Dendritic cell treated with granulocyte-macrophage colony-stimulating factor and Interleukin-4, amounts not matched to agents 40 ng/mL and 50 ng/mL, for 4 days (primary cell): ENCODE data around the gene MARS1.
A peak's percentile ranks its signal among the peaks of the same experiment; 100 is the strongest.

Source experiments
- H3K27ac Mint-ChIP-seq: one replicate; pipeline ENCODE4 v1.8.0; 2022; ENCODE audit warnings: mild to moderate bottlenecking, mixed read lengths
- H3K27me3 Mint-ChIP-seq: one replicate; pipeline ENCODE4 v1.8.0; 2022; ENCODE audit warnings: mild to moderate bottlenecking, mixed read lengths
- H3K36me3 Mint-ChIP-seq: one replicate; pipeline ENCODE4 v1.8.0; 2022; ENCODE audit warnings: low read depth, mixed read lengths
- H3K4me1 Mint-ChIP-seq: one replicate; pipeline ENCODE4 v1.8.0; 2022; ENCODE audit warnings: low read depth, mixed read lengths
- H3K4me3 Mint-ChIP-seq: one replicate; pipeline ENCODE4 v1.8.0; 2022; ENCODE audit warnings: mild to moderate bottlenecking, moderate library complexity, mixed read lengths
- H3K9me3 Mint-ChIP-seq: one replicate; pipeline ENCODE4 v1.8.0; 2022; ENCODE audit warnings: mixed read lengths
- intact Hi-C: fragments of 100-400 bp; cut with micrococcal nuclease; formaldehyde crosslinking; loops from one replicate; pipeline ENCODE4 v1.15.0; 2022

MARS1 gene

DNA sequence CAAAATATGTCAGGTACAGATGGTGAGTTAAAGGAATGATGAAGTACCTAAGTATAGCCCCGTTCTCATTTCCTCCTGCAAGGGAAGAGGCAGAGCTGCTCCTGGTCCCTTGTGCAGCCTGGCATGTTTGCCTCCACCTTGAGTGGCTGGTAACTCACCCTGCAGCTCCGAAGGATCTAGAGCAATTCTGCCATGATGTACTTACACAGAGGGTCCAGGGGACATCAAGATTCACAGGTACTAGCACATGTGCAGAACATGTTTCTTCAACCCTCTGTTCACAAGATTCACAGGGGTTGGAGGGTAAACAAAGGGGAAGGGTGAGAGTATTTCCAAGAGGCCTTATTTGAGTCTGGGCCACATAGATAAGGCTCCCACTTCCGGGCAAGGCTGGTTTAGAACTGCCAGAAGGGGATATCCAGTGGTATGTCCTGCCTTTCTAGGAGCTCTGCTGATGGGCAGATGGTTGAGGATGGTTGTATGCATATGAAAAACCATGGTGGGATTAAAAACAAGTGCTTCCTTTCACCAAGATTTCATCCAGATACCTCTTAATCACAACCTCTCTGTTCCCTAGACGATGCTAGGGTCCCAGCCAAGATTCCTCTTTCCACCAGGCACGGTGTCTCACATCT is 51.4 kb downstream of the MARS1 start:
- intact Hi-C loops: no loop called here
- Mint-ChIP-seq H3K4me1 (peaks cover 11% of the 10 kb centered on the region), H3K27me3 (no peaks in the 10 kb centered on the region), H3K4me3 (no peak overlapping the region), H3K9me3 (no peaks in the 10 kb centered on the region), H3K36me3 (peaks cover 92% of the 10 kb centered on the region), H3K27ac (no peak overlapping the region)

DNA sequence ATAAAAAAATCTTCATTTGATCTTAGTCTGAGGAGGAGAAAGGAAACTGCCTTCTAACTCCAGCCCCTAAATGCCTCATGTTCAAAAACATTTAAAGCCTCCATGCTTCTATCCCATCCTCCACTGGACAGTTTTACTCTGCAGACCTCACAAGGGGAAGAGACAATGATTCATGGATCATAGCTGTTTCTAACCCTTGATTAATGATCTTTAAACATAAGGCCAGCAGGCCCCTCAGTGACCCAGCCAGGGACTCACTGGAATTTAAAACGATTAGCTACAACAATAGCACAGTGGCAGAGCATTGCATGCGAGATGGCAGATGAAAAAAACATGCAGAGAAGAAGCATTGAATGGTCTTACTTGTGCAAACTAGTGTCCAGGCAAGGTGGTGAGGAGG is 53.1 kb downstream of the MARS1 start:
- Mint-ChIP-seq H3K4me1 (peaks cover 25% of the 10 kb centered on the region), H3K4me3 (no peak overlapping the region), H3K36me3 (peaks cover 85% of the 10 kb centered on the region), H3K27me3 (no peaks in the 10 kb centered on the region), H3K9me3 (no peaks in the 10 kb centered on the region), H3K27ac (no peak overlapping the region)
- intact Hi-C loops: no loop called here

DNA sequence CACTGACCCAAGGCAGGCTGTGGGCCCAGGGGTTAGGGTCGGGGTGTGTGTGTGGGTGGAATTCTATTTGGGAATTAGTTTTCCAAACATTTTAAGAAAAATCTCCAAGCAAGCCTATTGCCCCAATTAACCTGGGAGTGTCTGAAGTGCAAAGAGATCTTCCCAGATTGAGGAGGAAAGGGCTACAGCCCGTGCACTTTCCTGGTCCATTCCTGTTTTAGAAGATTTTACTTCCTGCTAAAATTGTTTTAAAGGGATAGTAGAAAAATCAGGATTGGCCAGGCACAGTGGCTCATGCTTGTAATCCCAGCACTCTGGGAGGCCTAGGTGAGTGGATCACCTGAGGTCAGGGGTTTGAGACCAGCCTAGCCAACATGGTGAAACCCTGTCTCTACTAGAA is 53.8 kb downstream of the MARS1 start:
- peaks cover 84% of the 10 kb centered on the region for H3K36me3 Mint-ChIP-seq
- H3K4me3 Mint-ChIP-seq: no peak overlapping the region
- intact Hi-C loops: no loop called here
- peaks cover 31% of the 10 kb centered on the region for H3K4me1 Mint-ChIP-seq
- no peak overlapping the region for H3K27ac Mint-ChIP-seq
- no peaks in the 10 kb centered on the region for H3K9me3 Mint-ChIP-seq
- H3K27me3 Mint-ChIP-seq: no peaks in the 10 kb centered on the region

DNA sequence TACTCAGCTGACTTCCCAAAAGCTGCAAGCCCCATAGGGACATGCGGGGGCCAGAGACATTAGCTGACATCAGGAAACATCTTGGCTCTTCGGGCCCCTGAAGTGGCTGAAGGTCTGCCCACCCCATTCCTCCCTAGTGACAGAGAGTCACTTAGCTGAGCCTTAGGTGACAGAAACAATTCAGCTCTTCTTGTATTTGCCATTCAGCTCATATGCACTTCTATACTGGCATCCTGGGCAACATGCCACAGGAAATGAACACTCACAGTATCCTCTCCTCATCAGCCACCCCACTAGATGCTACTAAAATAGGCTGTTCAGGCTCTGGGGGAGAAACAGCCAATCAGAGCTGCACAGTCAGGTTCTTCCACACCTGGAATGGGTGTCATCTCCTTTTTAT is 55.7 kb downstream of the MARS1 start:
- H3K4me3 Mint-ChIP-seq: no peak overlapping the region
- no peaks in the 10 kb centered on the region for H3K9me3 Mint-ChIP-seq
- peaks cover 69% of the 10 kb centered on the region for H3K36me3 Mint-ChIP-seq
- intact Hi-C loops: no loop called here
- peaks cover 40% of the 10 kb centered on the region for H3K4me1 Mint-ChIP-seq
- peaks cover 4% of the 10 kb centered on the region for H3K27me3 Mint-ChIP-seq
- H3K27ac Mint-ChIP-seq: no peak overlapping the region

DNA sequence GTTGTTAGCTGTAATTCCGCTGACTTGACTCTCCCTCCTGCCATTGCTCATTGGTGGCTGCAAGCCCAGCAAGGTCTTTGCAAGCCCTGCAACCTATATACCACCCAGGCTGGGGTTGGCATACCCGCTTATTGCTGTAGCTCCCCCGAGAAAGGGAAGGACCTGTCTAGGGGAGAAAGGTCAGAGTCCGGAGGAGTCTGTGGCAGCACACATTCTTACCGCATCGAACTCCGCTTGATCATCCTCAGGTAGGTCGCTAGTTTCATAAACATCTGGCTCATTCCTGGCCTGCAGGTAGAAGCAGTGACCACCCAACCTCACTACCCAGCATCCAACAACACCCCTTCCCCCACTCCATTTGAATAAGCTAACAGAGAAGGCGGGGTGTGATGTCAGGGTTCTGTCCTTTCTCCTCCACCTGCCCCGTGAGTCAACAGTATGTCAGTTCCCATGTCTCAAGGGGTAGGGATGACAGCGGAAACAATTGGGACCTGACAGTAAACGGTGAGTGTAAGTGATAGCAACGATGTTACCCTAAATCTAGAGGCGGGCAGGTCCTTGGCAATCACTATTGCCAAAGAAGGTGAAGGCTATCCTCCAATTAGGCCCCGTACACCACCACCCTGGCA is 58.1 kb downstream of the MARS1 start:
- no peaks in the 10 kb centered on the region for H3K9me3 Mint-ChIP-seq
- H3K4me3 Mint-ChIP-seq: peak overlapping the region; percentile 91
- H3K36me3 Mint-ChIP-seq: peaks cover 45% of the 10 kb centered on the region
- peak overlapping the region; percentile 91 for H3K27ac Mint-ChIP-seq
- peaks cover 27% of the 10 kb centered on the region for H3K27me3 Mint-ChIP-seq
- peaks cover 57% of the 10 kb centered on the region for H3K4me1 Mint-ChIP-seq
- intact Hi-C loops: loop anchor here (5.0 kb wide), 1 partner anchor 206 kb away; the partner anchor contains the start of gene CDK4

DNA sequence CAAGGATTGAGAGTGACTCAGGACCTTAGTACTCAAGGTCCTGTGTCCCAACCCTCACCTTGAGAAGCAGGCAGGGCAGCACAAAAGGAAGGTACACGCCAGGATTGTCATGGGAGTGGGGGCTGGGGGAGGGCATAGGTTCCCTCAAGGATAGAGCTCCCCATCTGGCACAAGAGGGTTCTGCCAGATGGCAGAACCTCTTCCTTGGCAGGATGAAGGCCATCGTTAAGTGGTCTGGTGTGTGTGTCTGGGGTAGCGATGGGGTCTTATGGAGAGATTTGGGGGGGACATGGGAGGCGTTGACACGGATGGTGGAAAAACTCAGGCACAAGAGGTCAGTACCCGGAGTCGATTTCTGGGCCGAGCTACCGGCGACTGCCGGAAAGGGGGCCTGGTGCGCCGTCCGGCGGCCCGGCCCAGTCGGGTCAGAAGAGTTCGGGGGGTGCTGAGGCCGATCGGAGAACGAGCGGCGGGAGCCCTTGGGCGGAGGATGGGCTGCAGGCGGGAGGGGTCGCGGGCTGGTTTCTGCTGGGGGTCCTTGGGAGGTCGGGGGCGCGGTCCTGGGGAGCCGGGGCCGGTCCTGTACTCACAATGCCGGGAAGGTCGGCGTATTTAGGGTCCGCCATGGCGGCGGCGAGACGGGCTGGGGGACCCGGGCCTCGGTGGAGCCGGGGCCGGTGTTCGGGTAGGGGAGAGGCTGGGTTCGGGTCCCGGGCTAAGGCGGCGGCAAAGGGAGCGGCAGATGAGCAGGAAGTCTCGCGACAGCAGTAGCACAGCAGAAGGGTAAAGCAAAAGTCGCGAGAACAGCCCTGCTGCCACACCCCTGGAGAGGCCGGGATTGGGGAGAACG is 58.8 kb downstream of the MARS1 start, which contains the start of gene DCTN2:
Gene DCTN2 (minus strand): TSS at position 755 of the 850 bp plus-strand sequence. CDS start 129 bp downstream, at position 626.
- H3K9me3 Mint-ChIP-seq: no peaks in the 10 kb centered on the region
- H3K27ac Mint-ChIP-seq: peak within 1 kb of the TSS; percentile 91
- H3K36me3 Mint-ChIP-seq: peaks cover 38% of the 10 kb centered on the region
- H3K4me1 Mint-ChIP-seq: peaks cover 57% of the 10 kb centered on the region
- H3K27me3 Mint-ChIP-seq: peaks cover 34% of the 10 kb centered on the region
- peak within 1 kb of the TSS; percentile 91 for H3K4me3 Mint-ChIP-seq
- intact Hi-C loops: loop anchor here (1.0 to 5.0 kb wide), 3 partner anchors 23 to 206 kb away; partner anchors contain the start of gene CDK4

DNA sequence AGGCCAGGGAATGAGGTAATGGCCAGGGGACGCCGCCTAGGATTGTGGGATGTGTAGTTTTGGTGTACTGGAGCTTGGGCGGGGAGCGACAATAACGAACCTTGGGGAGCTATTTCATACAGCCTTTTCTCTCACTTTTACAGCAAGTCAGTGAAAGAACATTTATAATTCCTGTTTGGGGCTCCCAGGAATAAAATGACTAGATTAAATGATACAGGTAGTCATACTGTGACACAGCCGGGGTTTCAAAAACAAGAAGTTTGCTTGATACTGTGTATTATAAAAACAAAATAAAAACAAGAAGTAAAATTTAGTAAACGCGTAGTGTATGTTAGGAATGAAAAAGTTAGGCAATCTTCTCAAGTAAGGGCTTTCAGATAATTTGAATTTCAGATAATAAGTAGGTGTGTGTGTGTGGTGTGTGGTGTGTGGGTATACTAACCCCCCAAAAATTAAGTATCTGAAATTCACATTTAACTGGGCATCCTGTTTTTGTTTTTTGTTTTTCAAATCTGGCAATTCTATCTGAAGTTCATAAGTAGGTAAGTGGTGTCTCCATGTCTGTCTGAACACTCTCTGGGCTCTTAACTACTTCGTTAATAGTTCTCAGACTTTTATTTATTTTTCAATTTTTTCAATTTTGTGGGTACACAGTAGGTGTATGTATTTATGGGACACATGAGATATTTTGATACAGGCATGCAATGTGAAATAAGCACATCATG is 59.6 kb downstream of the MARS1 start:
- Mint-ChIP-seq H3K9me3 (no peaks in the 10 kb centered on the region), H3K36me3 (peaks cover 30% of the 10 kb centered on the region), H3K27ac (peak overlapping the region; percentile 91), H3K27me3 (peaks cover 38% of the 10 kb centered on the region), H3K4me1 (peaks cover 57% of the 10 kb centered on the region), H3K4me3 (peak overlapping the region; percentile 91)
- intact Hi-C loops: loop anchor here (1.0 to 5.0 kb wide), 3 partner anchors 24 to 205 kb away; partner anchors contain the start of gene CDK4

DNA sequence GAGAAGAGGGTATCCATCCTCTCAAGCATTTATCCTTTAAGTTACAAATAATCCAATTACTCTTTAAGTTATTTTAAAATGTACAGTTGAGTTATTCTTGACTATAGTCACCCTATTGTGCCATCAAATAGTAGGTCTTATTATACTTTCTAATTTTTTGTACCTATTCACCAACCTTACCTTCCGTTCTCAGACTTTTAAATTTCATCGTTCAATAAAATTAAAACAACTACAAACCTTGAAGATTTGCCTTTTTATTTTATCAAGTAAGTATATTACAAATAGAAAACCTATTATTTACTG is 60.1 kb downstream of the MARS1 start:
- H3K9me3 Mint-ChIP-seq: no peaks in the 10 kb centered on the region
- peaks cover 41% of the 10 kb centered on the region for H3K27me3 Mint-ChIP-seq
- H3K4me1 Mint-ChIP-seq: peaks cover 57% of the 10 kb centered on the region
- no peak overlapping the region for H3K27ac Mint-ChIP-seq
- intact Hi-C loops: loop anchor here (5.0 kb wide), 1 partner anchor 204 kb away; the partner anchor contains the start of gene CDK4
- no peak overlapping the region for H3K4me3 Mint-ChIP-seq
- peaks cover 25% of the 10 kb centered on the region for H3K36me3 Mint-ChIP-seq

DNA sequence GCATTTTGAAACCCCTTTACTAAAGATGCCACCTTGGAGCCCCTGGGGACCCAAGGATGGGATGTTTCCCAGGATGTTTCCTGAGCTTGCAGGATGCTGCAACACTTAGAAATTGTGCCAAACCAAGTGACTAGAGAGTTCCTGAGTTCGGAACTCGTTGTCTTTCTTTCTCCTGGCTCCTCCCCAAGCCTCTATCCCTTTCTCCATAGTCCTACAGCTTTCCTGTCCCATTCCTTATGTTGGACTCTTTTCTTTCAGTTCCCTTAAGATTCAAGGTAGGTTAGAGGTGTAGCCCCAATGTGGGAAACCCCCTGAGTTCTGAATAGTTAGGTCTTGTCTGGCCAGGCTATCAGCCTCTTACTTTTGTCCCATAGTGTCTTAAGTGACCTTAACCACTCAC is 60.6 kb downstream of the MARS1 start:
- Mint-ChIP-seq H3K27me3 (peaks cover 44% of the 10 kb centered on the region), H3K36me3 (peaks cover 20% of the 10 kb centered on the region), H3K9me3 (no peaks in the 10 kb centered on the region), H3K27ac (no peak overlapping the region), H3K4me3 (no peak overlapping the region), H3K4me1 (peaks cover 56% of the 10 kb centered on the region)
- intact Hi-C loops: loop anchor here (5.0 kb wide), 1 partner anchor 204 kb away; the partner anchor contains the start of gene CDK4

DNA sequence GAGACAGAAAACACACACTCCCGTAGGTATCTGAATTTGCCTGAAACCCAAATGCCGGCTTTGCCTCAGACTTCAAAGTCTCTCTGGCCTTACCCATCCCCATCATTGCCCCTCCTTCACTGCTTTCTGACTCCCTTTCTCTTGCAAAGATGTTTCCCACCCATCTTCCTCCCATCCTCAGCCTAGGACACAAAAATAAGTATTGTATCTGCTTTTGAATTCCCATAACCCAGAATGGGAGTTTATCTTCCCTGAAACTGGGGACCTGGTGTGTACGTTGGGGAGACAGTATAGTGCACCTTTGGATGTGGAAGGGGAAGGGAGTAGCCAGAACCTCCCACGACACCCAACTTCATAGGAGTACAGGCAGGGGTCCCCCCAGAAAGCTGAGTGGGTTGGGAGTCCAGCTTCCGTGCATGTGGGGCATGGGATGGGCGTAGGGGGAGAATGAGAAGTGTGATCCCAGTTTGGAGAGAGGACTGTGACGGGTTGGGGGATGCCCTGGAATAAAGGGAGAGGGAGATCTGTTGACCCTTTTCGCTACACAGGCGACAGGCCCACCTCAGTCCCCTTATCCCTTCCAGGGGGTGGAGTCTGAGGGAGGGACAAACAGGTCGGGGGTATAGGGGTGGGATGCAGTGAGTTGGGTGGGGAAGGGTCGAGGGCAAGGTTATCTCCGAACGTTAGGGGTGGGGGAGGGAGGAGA is 61.5 kb downstream of the MARS1 start:
- Mint-ChIP-seq H3K27ac (no peak overlapping the region), H3K4me3 (peak overlapping the region; percentile 66), H3K9me3 (no peaks in the 10 kb centered on the region), H3K4me1 (peaks cover 51% of the 10 kb centered on the region), H3K27me3 (peaks cover 48% of the 10 kb centered on the region), H3K36me3 (peaks cover 20% of the 10 kb centered on the region)
- intact Hi-C loops: loop anchor here (5.0 kb wide), 1 partner anchor 203 kb away; the partner anchor contains the start of gene CDK4

DNA sequence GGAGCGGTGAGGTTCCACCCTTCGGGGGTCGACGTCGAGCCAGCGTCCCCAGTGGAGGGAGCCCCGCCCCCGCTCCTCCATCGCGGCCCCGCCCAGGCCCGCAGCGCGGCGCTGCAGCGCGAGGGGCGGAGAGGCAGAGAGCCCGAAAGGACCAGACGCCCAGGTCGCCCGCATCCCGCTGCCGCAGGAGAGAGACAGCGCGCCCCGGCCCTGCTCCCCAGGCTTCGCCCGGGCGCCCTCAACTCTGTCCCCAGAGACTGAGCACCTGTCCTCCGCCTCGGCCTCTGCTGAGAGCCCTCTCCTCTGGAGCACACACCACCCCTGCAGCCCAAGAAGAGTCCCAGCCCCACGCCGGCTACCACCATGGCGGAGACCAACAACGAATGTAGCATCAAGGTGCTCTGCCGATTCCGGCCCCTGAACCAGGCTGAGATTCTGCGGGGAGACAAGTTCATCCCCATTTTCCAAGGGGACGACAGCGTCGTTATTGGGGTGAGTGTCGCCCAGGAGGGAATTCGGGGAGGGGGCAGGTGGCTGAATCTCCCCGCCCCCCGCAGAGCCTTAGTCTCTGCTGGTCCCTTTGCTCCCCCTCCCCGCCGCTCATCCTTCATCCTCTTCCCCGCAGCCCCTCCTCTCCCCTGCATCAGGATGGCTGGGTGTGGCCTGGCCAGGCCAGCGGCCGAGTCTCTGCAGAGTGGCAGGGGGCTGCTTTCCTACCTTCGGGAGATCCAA is 62.2 kb downstream of the MARS1 start, which contains the start of gene KIF5A:
Gene KIF5A (plus strand): TSS at position 136 of the 732 bp plus-strand sequence. CDS start 228 bp downstream, at position 364.
- Mint-ChIP-seq H3K4me3 (peak within 1 kb of the TSS; percentile 66), H3K27ac (no peak within 1 kb of the TSS), H3K4me1 (peaks cover 45% of the 10 kb centered on the region), H3K36me3 (peaks cover 14% of the 10 kb centered on the region), H3K9me3 (no peaks in the 10 kb centered on the region), H3K27me3 (peaks cover 53% of the 10 kb centered on the region)
- intact Hi-C loops: loop anchor here (5.0 kb wide), 1 partner anchor 202 kb away; the partner anchor contains the start of gene CDK4
